ENCODE results near the gene TRABD.

TRABD gene

GRCh38 chr22:50208939-50209892 lies 23.5 kb downstream of the TRABD start:
- peaks cover 14% of the 10 kb centered on the region; the same call in 1 of the 2 replicates for H3K36me3 ChIP-seq (ENCODE audit: insufficient read depth, low read length)
- no peak overlapping the region for H3K4me2 ChIP-seq (ENCODE audit: low read depth, low read length, poor library complexity, severe bottlenecking)

GRCh38 chr22:50209893-50210292 lies 24.2 kb downstream of the TRABD start:
- H3K9ac ChIP-seq (ENCODE audit: low read depth, low read length, poor library complexity, severe bottlenecking) = no peak overlapping the region
- H2AFZ ChIP-seq (ENCODE audit: low read length) = no peak overlapping the region
- TF ChIP-seq CTCF (conservative IDR thresholded peaks at IDR 0.05; ENCODE audit: low read length) (peak; percentile 87), EZH2phosphoT487 (IDR thresholded peaks at IDR 0.05; ENCODE audit: borderline replicate concordance) (no peak)
- no peaks in the 10 kb centered on the region for H3K9me3 ChIP-seq (ENCODE audit: insufficient read depth, low read depth, low read length)
- H3K79me2 ChIP-seq (ENCODE audit: insufficient read depth, low read length) = no peaks in the 10 kb centered on the region
- H3K4me3 ChIP-seq (ENCODE audit: low read length, poor library complexity, severe bottlenecking) = no peak overlapping the region
- peaks cover 3% of the 10 kb centered on the region for H4K20me1 ChIP-seq (ENCODE audit: insufficient read depth, low read length, poor library complexity, severe bottlenecking)
- H3F3A ChIP-seq (ENCODE audit: low read depth) = no peaks in the 10 kb centered on the region
- peaks cover 16% of the 10 kb centered on the region; the same call in 1 of the 2 replicates for H3K36me3 ChIP-seq (ENCODE audit: insufficient read depth, low read length)
- peaks cover 18% of the 10 kb centered on the region for H3K4me1 ChIP-seq (ENCODE audit: insufficient read depth, low read length, poor library complexity, severe bottlenecking)
- H3K4me2 ChIP-seq (ENCODE audit: low read depth, low read length, poor library complexity, severe bottlenecking) = no peak overlapping the region
- no peaks in the 10 kb centered on the region for H3K27me3 ChIP-seq (ENCODE audit: insufficient read depth, low read length, poor library complexity, severe bottlenecking)
- no peaks in the 10 kb centered on the region for H3K9me2 ChIP-seq (replicated peaks; ENCODE audit: low read depth, low read length)

More at GRCh38 chr22:50208939-50209892, 23.5 kb downstream of the TRABD start:
- Histone ChIP-seq H3K9me3 (ENCODE audit: insufficient read depth, low read depth, low read length) (no peaks in the 10 kb centered on the region), H3K9me2 (replicated peaks; ENCODE audit: low read depth, low read length) (no peaks in the 10 kb centered on the region), H3K27me3 (ENCODE audit: insufficient read depth, low read length, poor library complexity, severe bottlenecking) (no peaks in the 10 kb centered on the region), H3K4me3 (ENCODE audit: low read length, poor library complexity, severe bottlenecking) (no peak overlapping the region), H2AFZ (ENCODE audit: low read length) (no peak overlapping the region), H3K9ac (ENCODE audit: low read depth, low read length, poor library complexity, severe bottlenecking) (no peak overlapping the region), H3K79me2 (ENCODE audit: insufficient read depth, low read length) (no peaks in the 10 kb centered on the region), H3F3A (ENCODE audit: low read depth) (no peaks in the 10 kb centered on the region), H4K20me1 (ENCODE audit: insufficient read depth, low read length, poor library complexity, severe bottlenecking) (peaks cover 3% of the 10 kb centered on the region), H3K4me1 (ENCODE audit: insufficient read depth, low read length, poor library complexity, severe bottlenecking) (peaks cover 18% of the 10 kb centered on the region)
- no peak for TF ChIP-seq EZH2phosphoT487 (IDR thresholded peaks at IDR 0.05; ENCODE audit: borderline replicate concordance)
- TF ChIP-seq CTCF (conservative IDR thresholded peaks at IDR 0.05; ENCODE audit: low read length) = no peak

- Histone ChIP-seq H3K79me2 (ENCODE audit: insufficient read depth, low read length) (no peaks in the 10 kb centered on the region), H3K36me3 (ENCODE audit: insufficient read depth, low read length) (peaks cover 18% of the 10 kb centered on the region; the same call in 1 of the 2 replicates), H3K9me2 (replicated peaks; ENCODE audit: low read depth, low read length) (no peaks in the 10 kb centered on the region), H3K9me3 (ENCODE audit: insufficient read depth, low read depth, low read length) (no peaks in the 10 kb centered on the region), H2AFZ (ENCODE audit: low read length) (no peak overlapping the region), H3K4me1 (ENCODE audit: insufficient read depth, low read length, poor library complexity, severe bottlenecking) (peaks cover 18% of the 10 kb centered on the region), H3K9ac (ENCODE audit: low read depth, low read length, poor library complexity, severe bottlenecking) (no peak overlapping the region), H3F3A (ENCODE audit: low read depth) (no peaks in the 10 kb centered on the region), H3K4me3 (ENCODE audit: low read length, poor library complexity, severe bottlenecking) (no peak overlapping the region), H3K27me3 (ENCODE audit: insufficient read depth, low read length, poor library complexity, severe bottlenecking) (no peaks in the 10 kb centered on the region), H3K4me2 (ENCODE audit: low read depth, low read length, poor library complexity, severe bottlenecking) (no peak overlapping the region), H4K20me1 (ENCODE audit: insufficient read depth, low read length, poor library complexity, severe bottlenecking) (peaks cover 3% of the 10 kb centered on the region)
- TF ChIP-seq CTCF (conservative IDR thresholded peaks at IDR 0.05; ENCODE audit: low read length) (no peak), EZH2phosphoT487 (IDR thresholded peaks at IDR 0.05; ENCODE audit: borderline replicate concordance) (no peak)
Measured at GRCh38 chr22:50210378-50211139, 24.8 kb downstream of the TRABD start.

All from Loucy (cell line).